DOHH2 (cell line): Measurements from ENCODE around the gene KAT6B.

Source experiments
- EZH2phosphoT487 ChIP-seq: fragments of 200-600 bp; sonication (generic); IDR thresholded peaks from 2 replicates; pipeline ENCODE4 v1.6.1; 2017; ENCODE audit warnings: borderline replicate concordance, mild to moderate bottlenecking, antibody characterized with exemption, low read length, moderate library complexity, mixed read lengths
- TF ChIP-seq, protein P1 (sequence below): fragments of 200-600 bp; sonication (generic); IDR thresholded peaks from one replicate; pipeline ENCODE4 v1.5.1; 2014; ENCODE audit warnings: antibody characterized with exemption, mild to moderate bottlenecking, low read depth, low read length; ENCODE audit not compliant: poor library complexity, severe bottlenecking

GRCh38 chr10:75071756-75072155 is 245.4 kb downstream of the KAT6B start:
- TF ChIP-seq, protein P1, sequence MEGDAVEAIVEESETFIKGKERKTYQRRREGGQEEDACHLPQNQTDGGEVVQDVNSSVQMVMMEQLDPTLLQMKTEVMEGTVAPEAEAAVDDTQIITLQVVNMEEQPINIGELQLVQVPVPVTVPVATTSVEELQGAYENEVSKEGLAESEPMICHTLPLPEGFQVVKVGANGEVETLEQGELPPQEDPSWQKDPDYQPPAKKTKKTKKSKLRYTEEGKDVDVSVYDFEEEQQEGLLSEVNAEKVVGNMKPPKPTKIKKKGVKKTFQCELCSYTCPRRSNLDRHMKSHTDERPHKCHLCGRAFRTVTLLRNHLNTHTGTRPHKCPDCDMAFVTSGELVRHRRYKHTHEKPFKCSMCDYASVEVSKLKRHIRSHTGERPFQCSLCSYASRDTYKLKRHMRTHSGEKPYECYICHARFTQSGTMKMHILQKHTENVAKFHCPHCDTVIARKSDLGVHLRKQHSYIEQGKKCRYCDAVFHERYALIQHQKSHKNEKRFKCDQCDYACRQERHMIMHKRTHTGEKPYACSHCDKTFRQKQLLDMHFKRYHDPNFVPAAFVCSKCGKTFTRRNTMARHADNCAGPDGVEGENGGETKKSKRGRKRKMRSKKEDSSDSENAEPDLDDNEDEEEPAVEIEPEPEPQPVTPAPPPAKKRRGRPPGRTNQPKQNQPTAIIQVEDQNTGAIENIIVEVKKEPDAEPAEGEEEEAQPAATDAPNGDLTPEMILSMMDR, result no peak
- no peak for TF ChIP-seq EZH2phosphoT487
